ENCODE data around the gene NPFFR1.
"Not testable (repeated sequence)": the region's sequence is repeated elsewhere in the genome, so short reads cannot be mapped to it uniquely, and the experiment has no call there.

NPFFR1 gene

GRCh38 chr10:70254778-70255328 is 29.0 kb downstream of the NPFFR1 start:
- no peak for DNase-seq

DNA sequence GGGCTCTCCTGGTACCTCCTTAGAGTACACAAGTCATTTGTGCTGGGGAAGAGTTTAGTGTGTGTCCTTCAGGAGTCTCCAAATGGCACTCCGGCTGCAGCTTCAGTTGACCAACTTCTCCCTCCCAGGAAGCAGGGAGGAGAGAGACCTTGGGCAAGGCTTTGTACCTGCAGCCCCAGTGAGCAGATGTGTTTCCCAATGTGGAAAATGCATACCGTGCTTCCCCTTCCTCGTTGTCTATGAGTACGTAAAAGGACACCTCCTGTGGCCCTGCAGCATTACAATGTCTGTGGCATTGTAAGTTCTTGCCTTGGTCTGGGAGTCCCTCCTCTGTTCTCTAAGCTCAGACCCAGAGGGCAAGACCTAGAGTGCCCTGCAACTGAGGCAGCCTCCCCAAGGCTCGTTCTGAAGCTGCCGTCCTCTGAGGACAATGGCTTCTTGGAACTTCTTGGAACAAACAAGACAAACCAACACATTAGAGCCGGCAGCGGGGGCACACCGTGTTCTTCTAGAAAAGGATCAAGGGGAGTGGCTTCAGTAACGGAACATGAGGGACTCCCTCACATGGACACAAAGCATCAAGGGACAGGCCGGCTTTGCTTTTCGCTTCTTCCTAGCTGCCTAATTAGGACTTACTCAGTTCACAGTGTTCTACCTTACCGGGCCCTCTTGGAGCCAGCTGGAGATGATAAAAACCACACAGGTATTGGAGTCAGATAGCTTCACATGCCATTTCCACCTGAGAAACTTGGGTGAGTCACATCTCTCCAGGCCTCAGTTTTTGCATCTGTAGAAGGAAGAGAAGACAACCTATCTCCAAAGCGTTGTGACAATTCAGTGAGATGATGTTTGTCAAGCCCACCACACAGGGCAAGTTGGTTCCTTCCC is 29.7 kb downstream of the NPFFR1 start:
- no peak for DNase-seq

DNA sequence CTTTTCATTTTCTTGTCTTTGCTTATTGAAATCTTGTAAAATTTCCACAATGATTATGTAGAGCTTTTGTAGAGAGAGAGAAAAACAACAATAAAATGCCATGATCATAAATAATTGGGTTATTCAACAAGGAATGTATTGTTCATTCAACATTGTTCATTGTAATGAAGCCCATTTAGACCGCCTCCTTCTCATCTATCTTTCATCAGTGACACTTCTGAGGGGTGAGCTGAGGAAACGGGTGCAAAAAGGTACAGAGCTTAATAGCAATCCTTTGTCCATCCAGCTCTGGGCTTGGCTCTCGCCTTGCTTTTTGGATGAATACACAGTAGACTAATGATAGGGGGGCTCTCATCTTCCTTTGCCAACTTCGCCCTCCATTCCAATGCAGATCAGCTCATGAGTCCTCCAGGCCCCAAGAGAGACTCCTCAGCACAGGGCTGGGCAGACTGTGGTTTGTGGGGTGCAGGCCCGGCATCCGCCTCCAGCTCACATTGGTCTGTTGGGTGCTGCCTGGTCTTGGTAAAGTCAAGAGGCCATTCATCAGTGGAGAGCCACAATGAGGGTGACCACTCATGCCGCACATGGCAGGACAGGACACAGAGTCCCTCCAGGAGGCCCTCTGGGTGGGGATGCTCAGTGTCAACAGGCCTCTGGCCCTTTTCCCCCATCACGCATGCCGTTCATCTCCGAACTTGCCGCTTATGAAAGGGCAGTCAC is 32.7 kb downstream of the NPFFR1 start:
- DNase-seq: no peak

GRCh38 chr10:70247360-70247759 is 36.4 kb downstream of the NPFFR1 start:
- DNase-seq: peak; percentile 2

DNA sequence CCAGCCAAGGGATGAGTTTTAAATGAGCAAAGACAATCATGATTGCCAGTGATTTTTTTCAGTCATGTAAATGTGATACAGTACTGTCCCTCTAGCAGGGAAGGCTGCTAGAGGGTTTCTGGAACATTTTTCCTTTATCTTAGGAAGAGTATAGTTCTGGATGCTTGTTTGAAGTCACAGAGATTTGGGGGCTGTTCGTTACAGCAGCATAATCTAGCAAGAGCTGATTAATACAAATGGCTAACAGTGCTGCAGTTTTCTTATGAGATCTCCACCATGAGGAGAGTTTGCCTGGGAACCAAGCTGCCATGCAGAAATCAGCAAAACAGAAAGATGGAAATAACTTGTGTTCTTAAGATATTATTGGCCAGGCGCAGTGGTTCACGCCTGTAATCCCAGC is 42.7 kb downstream of the NPFFR1 start:
- no peak for DNase-seq

GRCh38 chr10:70239986-70240385 is 43.8 kb downstream of the NPFFR1 start:
- DNase-seq: not testable (repeated sequence)

DNA sequence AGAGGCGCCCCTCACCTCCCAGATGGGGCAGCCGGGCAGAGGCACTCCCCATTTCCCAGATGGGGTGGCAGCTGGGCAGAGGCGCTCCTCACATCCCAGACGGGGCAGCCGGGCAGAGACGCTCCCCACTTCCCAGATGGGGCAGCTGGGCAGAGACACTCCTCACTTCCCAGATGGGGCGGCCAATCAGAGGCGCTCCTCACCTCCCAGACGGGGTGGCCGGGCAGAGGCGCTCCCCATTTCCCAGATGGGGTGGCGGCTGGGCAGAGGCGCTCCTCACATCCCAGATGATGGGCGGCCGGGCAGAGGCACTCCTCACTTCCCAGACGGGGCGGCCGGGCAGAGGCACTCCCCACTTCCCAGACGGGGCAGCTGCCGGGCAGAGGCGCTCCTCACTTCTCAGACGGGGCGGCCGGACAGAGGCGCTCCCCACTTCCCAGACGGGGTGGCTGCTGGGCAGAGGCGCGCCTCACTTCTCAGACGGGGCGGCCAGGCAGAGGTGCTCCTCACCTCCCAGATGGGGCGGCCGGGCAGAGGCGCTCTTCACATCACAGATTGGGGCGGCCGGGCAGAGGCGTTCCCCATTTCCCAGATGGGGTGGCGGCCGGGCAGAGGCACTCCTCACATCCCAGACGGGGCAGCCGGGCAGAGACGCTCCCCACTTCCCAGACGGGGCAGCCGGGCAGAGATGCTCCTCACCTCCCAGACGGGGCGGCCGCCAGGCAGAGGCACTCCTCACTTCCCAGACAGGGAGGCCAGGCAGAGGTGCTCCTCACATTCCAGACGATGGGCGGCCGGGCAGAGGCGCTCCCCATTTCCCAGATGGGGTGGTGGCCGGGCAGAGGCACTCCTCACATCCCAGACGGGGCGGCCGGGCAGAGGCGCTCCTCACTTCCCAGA is 44.5 kb downstream of the NPFFR1 start:
- not testable (repeated sequence) for DNase-seq

DNA sequence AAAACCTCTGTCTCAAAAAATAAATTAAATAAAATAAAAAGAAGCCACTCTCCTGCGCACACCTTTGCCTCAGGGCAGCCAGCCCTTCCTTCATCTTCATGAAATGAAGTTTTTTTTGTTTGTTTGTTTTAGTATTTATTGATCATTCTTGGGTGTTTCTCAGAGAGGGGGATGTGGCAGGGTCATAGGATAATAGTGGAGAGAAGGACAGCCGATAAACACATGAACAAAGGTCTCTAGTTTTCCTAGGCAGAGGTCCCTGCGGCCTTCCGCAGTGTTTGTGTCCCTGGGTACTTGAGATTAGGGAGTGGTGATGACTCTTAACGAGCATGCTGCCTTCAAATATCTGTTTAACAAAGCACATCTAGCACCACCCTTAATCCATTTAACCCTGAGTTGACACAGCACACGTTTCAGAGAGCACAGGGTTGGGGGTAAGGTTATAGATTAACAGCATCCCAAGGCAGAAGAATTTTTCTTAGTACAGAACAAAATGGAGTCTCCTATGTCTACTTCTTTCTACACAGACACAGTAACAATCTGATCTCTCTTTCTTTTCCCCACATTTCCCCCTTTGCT is 45.8 kb downstream of the NPFFR1 start:
- DNase-seq: not testable (repeated sequence)

DNA sequence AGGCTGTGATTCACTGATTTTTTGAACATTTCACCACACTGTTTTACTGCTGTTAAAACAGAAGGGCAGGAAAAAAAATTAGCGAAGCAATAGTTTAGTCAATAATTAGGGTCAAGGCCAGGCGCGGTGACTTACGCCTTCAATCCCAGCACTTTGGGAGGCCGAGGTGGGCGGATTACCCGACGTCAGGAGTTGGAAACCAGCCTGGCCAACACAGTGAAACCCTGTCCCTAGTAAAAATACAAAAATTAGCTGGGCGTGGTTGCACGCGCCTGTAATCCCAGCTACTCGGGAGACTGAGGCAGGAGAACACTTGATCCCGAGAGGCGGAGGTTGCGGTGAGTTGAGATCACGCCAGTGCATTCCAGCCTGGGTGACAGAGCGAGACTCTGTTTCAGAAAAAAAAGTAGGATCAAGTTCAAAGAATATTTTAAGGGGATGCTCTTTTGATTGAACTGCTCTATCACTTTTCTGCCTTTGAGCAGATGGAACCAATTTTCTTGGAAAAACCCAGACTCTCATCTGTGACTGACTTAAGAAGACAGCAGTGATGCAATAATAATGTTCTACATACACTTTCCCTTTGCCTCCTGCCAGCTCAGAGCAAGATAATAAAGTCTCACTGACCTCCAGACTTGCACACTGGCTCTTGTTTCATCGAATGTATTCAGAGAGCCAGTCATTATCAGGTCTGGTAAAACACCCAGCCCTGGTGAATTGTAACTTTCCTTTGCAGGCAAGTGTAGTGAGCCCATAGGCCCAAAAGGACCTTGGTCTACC is 48.9 kb downstream of the NPFFR1 start:
- DNase-seq: no peak

DNA sequence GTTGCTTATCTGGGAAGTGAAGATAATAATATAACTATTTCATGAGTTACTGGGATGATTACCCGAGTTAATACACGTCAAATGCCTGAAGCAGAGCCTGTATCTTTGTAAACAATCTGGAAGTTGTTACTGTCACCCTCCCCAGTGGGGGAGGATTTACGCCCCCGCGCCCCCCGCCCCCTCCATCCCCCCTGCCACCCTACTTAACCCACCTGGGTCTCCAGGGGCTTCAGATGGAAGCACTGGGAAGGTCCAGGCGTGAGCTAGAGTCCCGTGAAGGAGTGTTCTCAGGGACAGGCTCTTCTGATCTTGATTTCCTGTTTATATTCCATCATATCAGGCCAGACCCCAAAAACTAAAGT is 49.9 kb downstream of the NPFFR1 start:
- DNase-seq: no peak

- peak; percentile 96 for DNase-seq
These were observed 50.5 kb downstream of the NPFFR1 start, which contains the start of gene PPA1 for GRCh38 chr10:70233109-70233938. PPA1 (minus strand) TSS chr10:70233429; CDS start chr10:70233327, 102 bp downstream.

GRCh38 chr10:70232859-70233108 is 51.0 kb downstream of the NPFFR1 start:
- DNase-seq: no peak

- DNase-seq: peak; percentile 18
These were observed 51.5 kb downstream of the NPFFR1 start for GRCh38 chr10:70232155-70232858.

GRCh38 chr10:70228491-70228890 is 55.3 kb downstream of the NPFFR1 start:
- DNase-seq: no peak

GRCh38 chr10:70227548-70228320 is 56.1 kb downstream of the NPFFR1 start:
- no peak for DNase-seq

- no peak for DNase-seq
These were observed 60.1 kb downstream of the NPFFR1 start for GRCh38 chr10:70223728-70224127.

- not testable (repeated sequence) for DNase-seq
These were observed 60.9 kb downstream of the NPFFR1 start for GRCh38 chr10:70222811-70223447.

- DNase-seq: no peak
These were observed 61.4 kb downstream of the NPFFR1 start for GRCh38 chr10:70222340-70222794.

GRCh38 chr10:70221030-70221429 is 62.8 kb downstream of the NPFFR1 start:
- no peak for DNase-seq

All from NCI-H774 (cell line).